ENCODE data around the gene NEMP2.

DNA sequence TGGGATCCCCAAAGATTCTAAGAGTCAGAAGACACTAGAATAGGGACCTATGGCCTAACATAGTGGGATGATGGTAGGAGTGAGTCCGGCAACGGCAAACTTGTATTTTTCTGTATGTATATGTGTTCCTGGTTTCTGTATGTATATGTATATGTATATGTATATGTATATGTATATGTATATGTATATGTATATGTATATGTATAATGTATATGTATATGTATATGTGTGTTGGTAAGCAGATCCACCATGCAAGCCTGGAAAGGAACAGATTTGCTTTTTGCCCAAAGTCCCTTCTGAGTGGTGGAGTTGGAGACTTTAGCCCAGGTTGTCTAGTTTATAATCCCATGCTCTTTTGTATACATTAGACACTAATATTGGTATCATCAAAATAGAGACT, 79.7 kb downstream of the NEMP2 start:
- TF ChIP-seq, protein P1, sequence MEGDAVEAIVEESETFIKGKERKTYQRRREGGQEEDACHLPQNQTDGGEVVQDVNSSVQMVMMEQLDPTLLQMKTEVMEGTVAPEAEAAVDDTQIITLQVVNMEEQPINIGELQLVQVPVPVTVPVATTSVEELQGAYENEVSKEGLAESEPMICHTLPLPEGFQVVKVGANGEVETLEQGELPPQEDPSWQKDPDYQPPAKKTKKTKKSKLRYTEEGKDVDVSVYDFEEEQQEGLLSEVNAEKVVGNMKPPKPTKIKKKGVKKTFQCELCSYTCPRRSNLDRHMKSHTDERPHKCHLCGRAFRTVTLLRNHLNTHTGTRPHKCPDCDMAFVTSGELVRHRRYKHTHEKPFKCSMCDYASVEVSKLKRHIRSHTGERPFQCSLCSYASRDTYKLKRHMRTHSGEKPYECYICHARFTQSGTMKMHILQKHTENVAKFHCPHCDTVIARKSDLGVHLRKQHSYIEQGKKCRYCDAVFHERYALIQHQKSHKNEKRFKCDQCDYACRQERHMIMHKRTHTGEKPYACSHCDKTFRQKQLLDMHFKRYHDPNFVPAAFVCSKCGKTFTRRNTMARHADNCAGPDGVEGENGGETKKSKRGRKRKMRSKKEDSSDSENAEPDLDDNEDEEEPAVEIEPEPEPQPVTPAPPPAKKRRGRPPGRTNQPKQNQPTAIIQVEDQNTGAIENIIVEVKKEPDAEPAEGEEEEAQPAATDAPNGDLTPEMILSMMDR (IDR thresholded peaks at IDR 0.05): no peak
- no peak for TF ChIP-seq ZFX (IDR thresholded peaks at IDR 0.05; ENCODE audit: borderline replicate concordance)
